Vagina (tissue), 2 donors: ENCODE measurements around the gene SZT2.

Experiments used
- POLR2A ChIP-seq, 2 donors: fragments of 450-650 bp; IDR thresholded peaks; one replicate each; pipeline ENCODE4 v1.6.1; 2017; ENCODE audit warnings: antibody characterized with exemption in 2 of 2, mild to moderate bottlenecking in 2 of 2, moderate library complexity in 2 of 2
- POLR2AphosphoS5 ChIP-seq, 2 donors: sonication (generic); formaldehyde crosslinking; IDR thresholded peaks; one replicate each; pipeline ENCODE4 v1.9.0; 2017; ENCODE audit warnings: antibody characterized with exemption in 2 of 2, mild to moderate bottlenecking in 2 of 2, low read depth in 1 of 2; ENCODE audit not compliant: insufficient read depth in 1 of 2
- TF ChIP-seq, protein P1 (sequence below), 3 experiments: fragments of 450-650 bp in 2 of 3; fragments of 200-600 bp in 1 of 3; sonication (generic) in 1 of 3; IDR thresholded peaks; one replicate each; pipeline ENCODE4 v1.5.1; 2017 to 2019; ENCODE audit warnings: antibody characterized with exemption in 3 of 3, mild to moderate bottlenecking in 2 of 3, moderate library complexity in 2 of 3

DNA sequence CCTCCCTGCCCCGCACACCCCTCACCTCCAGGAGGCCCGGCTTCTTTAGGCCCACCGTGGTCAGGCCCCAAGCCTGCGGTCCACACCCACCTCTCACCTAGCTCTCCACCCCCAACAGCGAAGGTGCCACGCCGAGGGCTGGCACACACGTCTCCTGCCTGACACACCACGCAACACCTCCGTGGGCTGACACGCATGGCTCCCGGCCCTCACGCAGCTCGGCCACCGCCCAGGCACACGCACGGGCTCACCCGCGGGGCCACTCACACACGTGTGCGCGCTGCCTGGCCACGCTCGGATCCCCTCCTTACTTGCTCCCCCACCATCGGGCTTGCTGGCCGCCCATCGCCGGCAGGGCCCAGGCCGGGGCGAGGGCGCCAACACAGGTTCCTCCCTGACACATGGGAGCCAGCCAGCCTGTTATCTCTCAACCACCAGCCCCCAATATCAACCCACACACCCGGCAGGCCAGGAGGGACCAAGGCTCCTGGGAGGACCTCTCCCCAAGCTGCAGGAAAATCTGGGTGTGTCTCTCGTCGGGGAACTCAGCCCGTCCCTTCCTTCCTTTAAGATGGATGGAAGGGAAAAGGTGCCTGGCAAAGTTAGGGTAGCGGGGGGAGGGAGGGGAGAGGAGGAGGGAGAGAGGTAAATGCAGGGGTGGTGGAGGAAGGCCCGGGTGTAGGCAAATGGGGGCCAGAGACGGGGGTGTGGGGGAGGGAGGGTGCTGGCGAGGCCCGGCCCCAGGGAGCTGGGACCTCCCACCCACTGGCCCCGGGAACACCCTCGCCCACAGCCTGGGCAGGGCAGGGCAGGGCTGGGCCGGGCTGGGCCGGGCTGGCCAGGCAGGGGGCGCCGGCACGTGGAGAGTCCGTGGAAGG, 22.4 kb upstream of the SZT2 start:
- TF ChIP-seq, protein P1, sequence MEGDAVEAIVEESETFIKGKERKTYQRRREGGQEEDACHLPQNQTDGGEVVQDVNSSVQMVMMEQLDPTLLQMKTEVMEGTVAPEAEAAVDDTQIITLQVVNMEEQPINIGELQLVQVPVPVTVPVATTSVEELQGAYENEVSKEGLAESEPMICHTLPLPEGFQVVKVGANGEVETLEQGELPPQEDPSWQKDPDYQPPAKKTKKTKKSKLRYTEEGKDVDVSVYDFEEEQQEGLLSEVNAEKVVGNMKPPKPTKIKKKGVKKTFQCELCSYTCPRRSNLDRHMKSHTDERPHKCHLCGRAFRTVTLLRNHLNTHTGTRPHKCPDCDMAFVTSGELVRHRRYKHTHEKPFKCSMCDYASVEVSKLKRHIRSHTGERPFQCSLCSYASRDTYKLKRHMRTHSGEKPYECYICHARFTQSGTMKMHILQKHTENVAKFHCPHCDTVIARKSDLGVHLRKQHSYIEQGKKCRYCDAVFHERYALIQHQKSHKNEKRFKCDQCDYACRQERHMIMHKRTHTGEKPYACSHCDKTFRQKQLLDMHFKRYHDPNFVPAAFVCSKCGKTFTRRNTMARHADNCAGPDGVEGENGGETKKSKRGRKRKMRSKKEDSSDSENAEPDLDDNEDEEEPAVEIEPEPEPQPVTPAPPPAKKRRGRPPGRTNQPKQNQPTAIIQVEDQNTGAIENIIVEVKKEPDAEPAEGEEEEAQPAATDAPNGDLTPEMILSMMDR (IDR thresholded peaks at IDR 0.05): no peak
- TF ChIP-seq POLR2A (IDR thresholded peaks at IDR 0.05) (no peak), POLR2AphosphoS5 (IDR thresholded peaks at IDR 0.05; ENCODE audit: insufficient read depth in 1 of 2, low read depth in 1 of 2) (no peak)
